ENCODE data around the gene LRRC8B.
"Not testable (repeated sequence)": the region's sequence is repeated elsewhere in the genome, so short reads cannot be mapped to it uniquely, and the experiment has no call there.

Gene LRRC8B

GRCh38 chr1:89525169-89525855 lies 683 bp downstream of the LRRC8B start:
- peak; percentile 31 to 54 for DNase-seq

DNA sequence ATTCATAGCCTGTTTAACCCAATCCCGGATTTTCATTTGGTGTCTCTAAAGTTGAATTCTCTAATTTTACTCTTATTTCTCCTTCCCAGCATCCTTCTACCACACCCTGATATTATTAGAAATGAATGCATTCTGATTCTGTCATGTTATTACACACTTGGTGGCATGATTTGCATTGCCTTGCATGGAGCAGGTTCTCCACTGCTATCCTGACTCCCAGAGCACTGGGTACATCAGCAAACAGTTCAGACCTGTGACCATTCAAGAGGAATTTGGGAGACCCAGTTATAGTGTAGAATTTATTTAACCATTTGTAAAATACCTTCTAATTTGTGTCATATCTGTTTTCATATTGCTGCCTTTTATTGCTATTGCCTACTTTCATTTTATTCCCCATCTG lies 2.6 kb downstream of the LRRC8B start:
- no peak for DNase-seq

DNA sequence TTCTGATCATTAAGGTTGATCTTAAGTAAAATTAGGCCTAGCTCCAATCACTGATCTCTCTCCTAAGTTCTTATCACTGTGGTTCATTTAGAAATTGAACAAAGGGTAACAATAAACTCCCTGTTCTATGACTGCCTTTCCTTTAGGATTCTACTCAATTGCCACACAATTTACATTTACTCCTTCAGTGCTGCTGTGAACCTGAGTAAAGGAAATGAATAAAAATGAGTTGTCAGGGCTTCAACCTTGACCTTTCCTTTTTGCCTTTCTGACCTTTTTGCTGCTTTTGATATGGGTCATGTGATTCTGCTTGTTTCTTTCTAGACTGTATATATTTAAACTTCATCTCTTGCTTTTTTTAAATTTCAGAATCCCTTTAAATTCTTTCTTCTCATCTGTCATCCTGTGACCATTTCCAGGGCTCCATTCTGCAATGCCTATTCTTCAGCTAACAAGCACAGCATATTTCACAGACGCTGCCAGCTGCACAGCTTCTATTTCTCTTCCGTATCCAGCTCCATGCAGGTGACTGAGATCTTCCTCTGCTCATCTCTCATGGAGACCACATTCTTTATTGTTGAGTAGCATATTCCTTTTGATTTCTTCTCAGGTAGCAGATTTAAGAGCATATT lies 3.2 kb downstream of the LRRC8B start:
- DNase-seq = no peak

GRCh38 chr1:89528382-89528780 lies 3.8 kb downstream of the LRRC8B start:
- no peak for DNase-seq

- DNase-seq = no peak
These were observed 4.6 kb downstream of the LRRC8B start for GRCh38 chr1:89529196-89529595.

GRCh38 chr1:89530444-89531089 lies 5.9 kb downstream of the LRRC8B start:
- DNase-seq = no peak

- no peak for DNase-seq
These were observed 7.0 kb downstream of the LRRC8B start for GRCh38 chr1:89531480-89532139.

GRCh38 chr1:89532228-89532627 lies 7.6 kb downstream of the LRRC8B start:
- no peak for DNase-seq

DNA sequence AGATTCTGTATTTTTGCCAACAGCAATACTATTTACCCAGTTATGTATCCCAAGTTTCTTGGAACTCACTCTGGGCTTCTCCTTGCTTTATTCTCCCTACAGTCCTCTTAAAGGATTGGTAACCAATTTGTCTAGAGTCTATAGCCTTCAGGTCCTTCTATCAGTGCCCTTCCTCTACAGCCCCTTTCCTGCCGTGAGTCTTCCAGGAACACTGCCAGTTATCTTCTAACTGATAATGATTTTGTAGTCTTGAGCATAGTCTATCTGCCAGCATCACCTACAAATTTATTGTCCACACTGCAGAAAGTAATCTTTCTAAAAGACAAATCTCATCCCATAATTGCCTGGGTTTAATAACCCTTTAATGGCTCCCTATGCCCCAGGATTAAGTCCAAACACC lies 8.2 kb downstream of the LRRC8B start:
- no peak for DNase-seq

DNA sequence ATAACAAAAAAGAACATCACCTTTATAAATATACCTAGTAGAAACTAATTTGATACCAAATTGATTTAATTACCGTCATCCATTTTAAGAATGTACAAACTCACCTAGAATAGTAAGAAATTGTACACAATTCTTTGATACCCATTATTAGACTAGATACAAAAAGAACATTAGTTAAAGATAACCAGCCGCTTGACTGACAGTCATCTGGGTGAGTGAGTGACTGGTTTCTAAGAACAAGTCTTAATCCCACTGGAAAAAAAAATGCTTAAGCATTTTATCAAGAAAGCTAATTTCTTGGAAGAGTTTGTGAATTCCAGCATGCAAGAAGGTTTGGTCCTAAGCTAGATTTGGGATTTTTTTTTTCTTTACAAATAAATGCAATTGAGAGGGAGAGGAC lies 10.9 kb downstream of the LRRC8B start:
- DNase-seq = no peak

- DNase-seq = no peak
These were observed 12.1 kb downstream of the LRRC8B start for GRCh38 chr1:89536555-89537341.

GRCh38 chr1:89538361-89538760 lies 13.7 kb downstream of the LRRC8B start:
- DNase-seq = no peak

DNA sequence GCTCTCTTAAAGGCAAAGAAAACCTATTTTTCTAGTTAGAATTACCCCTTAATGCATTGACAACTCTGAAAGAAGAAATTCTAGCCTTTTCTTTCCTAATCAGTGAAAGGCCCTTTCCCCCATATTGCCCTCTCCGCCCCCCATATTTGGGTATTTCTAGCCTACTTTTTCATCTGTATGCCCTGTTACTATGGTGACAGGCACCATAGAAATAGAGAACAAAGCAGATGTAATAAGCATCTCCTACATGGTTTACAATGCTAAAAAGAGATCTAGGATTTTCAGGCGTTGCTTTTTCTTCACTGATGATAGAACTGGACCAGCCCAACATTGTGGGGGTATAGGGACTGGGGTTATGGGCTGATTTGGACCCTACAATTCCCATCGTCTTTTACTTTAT lies 14.5 kb downstream of the LRRC8B start:
- no peak for DNase-seq

DNA sequence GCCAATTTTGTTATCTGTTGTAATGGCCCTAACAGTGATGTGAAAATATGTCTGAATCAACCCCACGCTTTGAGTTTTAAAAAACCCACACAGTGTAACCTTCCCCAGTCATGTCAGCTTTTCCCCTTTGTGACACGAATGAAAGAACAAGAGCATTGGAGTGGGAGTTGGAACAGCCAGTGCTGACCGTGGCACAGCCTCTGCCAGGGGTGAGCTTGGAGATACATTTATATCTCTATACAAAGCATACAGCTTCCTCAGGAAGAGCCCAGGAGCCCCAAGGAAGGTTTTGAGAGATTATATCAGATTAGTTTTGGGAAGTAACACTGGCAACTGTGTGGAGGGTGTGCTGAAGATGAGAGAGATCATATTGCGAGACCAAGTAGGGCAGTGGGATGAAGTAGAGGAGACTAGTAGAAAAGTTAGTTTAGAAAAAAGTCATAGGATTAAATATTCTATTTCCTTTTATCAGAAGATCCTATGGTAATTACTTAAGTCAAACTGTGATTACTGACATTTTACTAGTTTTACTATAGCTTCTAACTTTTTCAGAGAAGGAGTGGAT lies 15.9 kb downstream of the LRRC8B start:
- no peak for DNase-seq

GRCh38 chr1:89542345-89542744 lies 17.7 kb downstream of the LRRC8B start:
- no peak for DNase-seq

DNA sequence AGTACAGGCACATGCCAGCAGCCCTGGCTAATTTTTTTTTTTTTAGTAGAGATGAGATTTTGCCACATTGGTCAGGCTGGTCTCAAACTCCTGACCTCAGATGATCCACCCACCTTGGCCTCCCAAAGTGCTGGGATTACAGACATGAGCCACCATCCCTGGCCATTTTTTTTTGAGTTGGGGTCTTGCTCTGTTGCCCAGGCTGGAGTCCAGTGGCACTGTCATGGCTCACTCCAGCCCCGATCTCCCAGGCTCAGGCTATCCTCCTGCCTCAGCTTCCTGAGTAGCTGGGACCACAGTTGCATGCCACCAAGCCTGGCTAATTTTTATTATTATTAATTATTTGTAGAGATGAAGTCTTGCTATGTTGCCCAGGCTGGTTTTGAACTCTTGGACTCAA lies 19.0 kb downstream of the LRRC8B start:
- not testable (repeated sequence) for DNase-seq

DNA sequence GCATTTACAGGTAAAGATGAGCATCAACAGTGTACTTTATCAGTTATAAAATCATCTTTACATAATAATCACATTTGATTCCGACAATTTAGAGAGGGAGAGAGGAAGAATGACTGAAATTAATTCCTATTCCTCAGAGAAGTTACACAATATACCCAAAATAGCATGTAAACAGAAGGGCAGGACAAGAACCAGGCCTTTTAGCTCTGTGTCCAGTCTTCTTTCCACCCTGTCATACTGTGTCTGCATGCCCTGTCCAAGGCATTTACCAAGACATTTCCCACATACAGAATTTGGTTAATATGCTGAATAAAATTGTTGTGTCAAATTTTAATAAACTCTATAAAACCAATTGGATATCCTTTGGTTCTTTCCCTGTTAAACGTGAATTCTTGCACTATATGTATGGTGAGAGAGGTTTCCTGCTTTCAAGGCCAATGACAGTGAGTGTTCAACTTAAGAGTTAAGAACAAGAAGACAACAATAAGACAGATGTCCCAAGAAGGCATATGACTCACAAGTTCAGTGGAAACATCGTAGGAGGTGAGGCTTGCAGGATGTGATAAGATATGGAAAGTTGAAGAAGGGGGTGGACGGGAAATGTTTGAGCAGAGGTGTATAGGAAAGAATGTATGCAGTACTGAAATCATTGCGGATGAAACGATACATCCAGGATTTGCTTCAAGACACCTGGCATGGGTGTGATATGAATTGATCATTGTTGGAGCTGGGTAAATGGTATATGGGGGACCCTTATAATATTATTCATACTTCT lies 20.8 kb downstream of the LRRC8B start:
- DNase-seq = no peak

GRCh38 chr1:89546082-89546889 lies 21.7 kb downstream of the LRRC8B start:
- peak; percentile 7 to 27 for DNase-seq

- no peak for DNase-seq
These were observed 22.4 kb downstream of the LRRC8B start for GRCh38 chr1:89546934-89547562.

DNA sequence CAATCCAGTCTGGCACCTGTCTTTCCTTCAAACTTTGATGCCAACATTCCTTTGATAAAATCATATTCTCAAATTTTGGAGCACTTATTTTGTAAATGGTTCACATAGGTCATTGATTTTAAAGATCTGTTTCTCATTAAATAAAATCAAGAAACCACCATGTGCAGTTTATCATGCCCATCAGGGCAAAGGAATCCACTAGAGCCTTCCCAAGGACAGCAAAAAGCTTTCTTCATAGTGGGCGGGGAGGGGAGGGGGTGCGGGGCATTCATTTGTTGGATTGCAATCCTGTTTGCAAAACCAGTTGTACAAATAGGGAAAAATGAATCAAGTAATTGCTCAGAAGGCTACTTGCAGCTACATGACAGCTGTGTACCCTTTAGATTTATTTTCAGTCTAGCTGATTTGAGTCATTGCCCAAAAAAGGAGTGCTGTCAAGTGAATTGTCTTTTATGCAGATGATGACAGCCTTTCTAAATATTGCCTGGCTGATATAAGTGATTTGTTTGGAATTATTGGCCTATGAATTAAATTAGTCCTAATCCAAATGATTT lies 23.0 kb downstream of the LRRC8B start:
- DNase-seq = peak in 1 of 2 experiments; percentile 8

Data from NCI-H524 (cell line).